Astrocyte (in vitro differentiated cells and primary cell): ENCODE results near the gene LASP1. TPM values are rescaled to one million over a fixed set of nuclear protein-coding genes. Genes with fewer than 3 reads are reported as not detected.

Experiments
- DNase-seq: peaks from one replicate; pipeline ENCODE4 v3.0.0-alpha.2; 2010; ENCODE audit warnings: low read depth
- FAIRE-seq: peaks from 2 replicates; lab custom pipeline; 2011; peaks lifted over from hg19 to GRCh38; lab: Jason Lieb, UNC
- H2AFZ ChIP-seq: 2 replicates; pipeline ENCODE4 v1.6.0; 2012; ENCODE audit warnings: low read depth, low read length, inconsistent platforms
- H3K27ac ChIP-seq: 2 replicates; pipeline ENCODE4 v1.5.1; 2011; ENCODE audit warnings: low read depth, low read length, inconsistent platforms
- H3K27me3 ChIP-seq: 2 replicates; pipeline ENCODE4 v1.6.0; 2011; ENCODE audit warnings: low read length, inconsistent platforms; ENCODE audit not compliant: insufficient read depth
- H3K36me3 ChIP-seq: 2 replicates; pipeline ENCODE4 v1.5.1; 2011; ENCODE audit warnings: low read length, inconsistent platforms; ENCODE audit not compliant: insufficient read depth
- H3K4me1 ChIP-seq: 2 replicates; pipeline ENCODE4 v1.5.1; 2011; ENCODE audit warnings: low read length, inconsistent platforms; ENCODE audit not compliant: insufficient read depth
- H3K4me2 ChIP-seq: 2 replicates; pipeline ENCODE4 v1.6.0; 2012; ENCODE audit warnings: low read length, inconsistent platforms
- H3K4me3 ChIP-seq: 2 replicates; pipeline ENCODE4 v1.5.1; 2011; ENCODE audit warnings: low read depth, mild to moderate bottlenecking, low read length, inconsistent platforms; ENCODE audit not compliant: insufficient read depth
- H3K79me2 ChIP-seq: 2 replicates; pipeline ENCODE4 v1.6.0; 2012; ENCODE audit warnings: mild to moderate bottlenecking, low read length, inconsistent platforms; ENCODE audit not compliant: insufficient read depth
- H3K9ac ChIP-seq: 2 replicates; pipeline ENCODE4 v1.6.0; 2012; ENCODE audit warnings: mild to moderate bottlenecking, low read length, inconsistent platforms
- H3K9me3 ChIP-seq: 2 replicates; pipeline ENCODE4 v1.5.1; 2012; ENCODE audit warnings: low read depth, mild to moderate bottlenecking, low read length, inconsistent platforms; ENCODE audit not compliant: insufficient read depth
- H4K20me1 ChIP-seq: 2 replicates; pipeline ENCODE4 v1.6.0; 2012; ENCODE audit warnings: low read length, inconsistent platforms; ENCODE audit not compliant: insufficient read depth
- H3K27ac Mint-ChIP-seq: one replicate; pipeline ENCODE4 v1.8.0; 2021; ENCODE audit warnings: mild to moderate bottlenecking, mixed read lengths; ENCODE audit not compliant: unreplicated experiment
- H3K27me3 Mint-ChIP-seq: one replicate; pipeline ENCODE4 v1.8.0; 2021; ENCODE audit warnings: low read depth, mixed read lengths; ENCODE audit not compliant: unreplicated experiment
- H3K36me3 Mint-ChIP-seq: one replicate; pipeline ENCODE4 v1.8.0; 2021; ENCODE audit warnings: low read depth, mixed read lengths; ENCODE audit not compliant: unreplicated experiment
- H3K4me1 Mint-ChIP-seq: one replicate; pipeline ENCODE4 v1.8.0; 2021; ENCODE audit warnings: low read depth, mixed read lengths; ENCODE audit not compliant: unreplicated experiment
- H3K4me3 Mint-ChIP-seq: one replicate; pipeline ENCODE4 v1.8.0; 2021; ENCODE audit warnings: mild to moderate bottlenecking, moderate library complexity, mixed read lengths; ENCODE audit not compliant: unreplicated experiment
- H3K9me3 Mint-ChIP-seq: one replicate; pipeline ENCODE4 v1.8.0; 2021; ENCODE audit warnings: mild to moderate bottlenecking, mixed read lengths; ENCODE audit not compliant: unreplicated experiment
- EZH2 ChIP-seq: IDR thresholded peaks from 2 replicates; pipeline ENCODE4 v1.6.1; 2012; ENCODE audit warnings: mild to moderate bottlenecking, low read length, inconsistent platforms; ENCODE audit not compliant: insufficient read depth
- total RNA-seq: library from RNA; stranded (reverse); gene quantifications from 2 replicates; pipeline ENCODE4 v1.2.1, GENCODE V29; 2021
- TF ChIP-seq, protein P1 (sequence below): IDR thresholded peaks from 2 replicates; pipeline ENCODE4 v1.5.1; 2011; ENCODE audit warnings: low read depth, mild to moderate bottlenecking, inconsistent platforms, low read length, moderate library complexity; ENCODE audit not compliant: insufficient read depth

LASP1 gene
- total RNA-seq, 1 donor from 2014 or later: 421 TPM

DNA sequence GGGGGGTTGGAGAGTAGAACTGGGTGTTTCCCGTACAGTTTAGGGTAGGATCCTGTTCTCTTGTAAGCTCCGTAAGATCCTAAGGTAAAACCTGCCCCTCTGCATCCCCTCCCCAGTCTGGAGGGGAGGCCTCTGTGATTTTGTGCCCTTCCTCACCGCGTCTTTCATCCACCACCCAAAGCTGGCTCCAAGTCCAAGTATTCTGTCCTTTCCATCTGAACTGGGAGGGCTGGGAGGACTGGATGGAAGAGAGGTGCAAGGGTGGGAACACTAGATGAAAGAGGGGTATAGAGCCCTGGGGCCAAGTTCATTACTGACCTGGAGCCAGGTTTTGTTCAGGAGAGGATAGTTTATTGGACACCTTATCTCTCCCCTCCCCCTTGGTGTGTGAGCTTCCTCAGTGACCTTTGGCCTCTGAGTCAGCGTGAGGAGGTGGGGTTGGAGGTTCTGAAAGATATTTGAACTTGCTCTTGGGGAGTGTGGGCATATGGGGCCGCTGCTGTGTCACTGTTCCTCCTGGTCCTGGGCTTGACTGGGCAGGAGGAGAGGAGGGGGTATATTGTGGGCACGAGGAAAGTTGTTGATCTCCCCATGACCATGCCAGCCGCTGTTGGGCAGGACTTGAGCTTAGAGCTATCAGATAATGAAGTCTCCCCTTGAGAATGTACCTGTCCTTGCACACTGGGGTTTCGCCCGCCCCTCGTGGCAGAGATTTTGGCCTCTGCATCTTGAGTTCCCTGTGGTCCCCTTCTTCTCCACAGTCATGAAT, 1.6 kb downstream of the LASP1 start:
- peaks cover 64% of the 10 kb centered on the region for H3K79me2 ChIP-seq
- peaks cover 59% of the 10 kb centered on the region for H3K4me1 ChIP-seq
- peak overlapping the region; percentile 88 for H3K4me3 ChIP-seq
- peak overlapping the region; percentile 95 for H3K9ac ChIP-seq
- peak overlapping the region; percentile 97 for H3K4me3 Mint-ChIP-seq
- H2AFZ ChIP-seq: no peak overlapping the region
- H3K27ac ChIP-seq: peak overlapping the region; percentile 62
- peaks cover 9% of the 10 kb centered on the region for H3K36me3 Mint-ChIP-seq
- no peaks in the 10 kb centered on the region for H3K9me3 ChIP-seq
- FAIRE-seq (peak; percentile 20), DNase-seq (peak; percentile 52)
- no peaks in the 10 kb centered on the region for H3K27me3 ChIP-seq
- TF ChIP-seq, protein P1, sequence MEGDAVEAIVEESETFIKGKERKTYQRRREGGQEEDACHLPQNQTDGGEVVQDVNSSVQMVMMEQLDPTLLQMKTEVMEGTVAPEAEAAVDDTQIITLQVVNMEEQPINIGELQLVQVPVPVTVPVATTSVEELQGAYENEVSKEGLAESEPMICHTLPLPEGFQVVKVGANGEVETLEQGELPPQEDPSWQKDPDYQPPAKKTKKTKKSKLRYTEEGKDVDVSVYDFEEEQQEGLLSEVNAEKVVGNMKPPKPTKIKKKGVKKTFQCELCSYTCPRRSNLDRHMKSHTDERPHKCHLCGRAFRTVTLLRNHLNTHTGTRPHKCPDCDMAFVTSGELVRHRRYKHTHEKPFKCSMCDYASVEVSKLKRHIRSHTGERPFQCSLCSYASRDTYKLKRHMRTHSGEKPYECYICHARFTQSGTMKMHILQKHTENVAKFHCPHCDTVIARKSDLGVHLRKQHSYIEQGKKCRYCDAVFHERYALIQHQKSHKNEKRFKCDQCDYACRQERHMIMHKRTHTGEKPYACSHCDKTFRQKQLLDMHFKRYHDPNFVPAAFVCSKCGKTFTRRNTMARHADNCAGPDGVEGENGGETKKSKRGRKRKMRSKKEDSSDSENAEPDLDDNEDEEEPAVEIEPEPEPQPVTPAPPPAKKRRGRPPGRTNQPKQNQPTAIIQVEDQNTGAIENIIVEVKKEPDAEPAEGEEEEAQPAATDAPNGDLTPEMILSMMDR: no peak
- peaks cover 56% of the 10 kb centered on the region for H4K20me1 ChIP-seq
- peak overlapping the region; percentile 90 for H3K27ac Mint-ChIP-seq
- H3K4me1 Mint-ChIP-seq: peaks cover 31% of the 10 kb centered on the region
- H3K36me3 ChIP-seq: peaks cover 4% of the 10 kb centered on the region
- no peaks in the 10 kb centered on the region for H3K9me3 Mint-ChIP-seq
- no peaks in the 10 kb centered on the region for H3K27me3 Mint-ChIP-seq
- H3K4me2 ChIP-seq: peak overlapping the region; percentile 87

DNA sequence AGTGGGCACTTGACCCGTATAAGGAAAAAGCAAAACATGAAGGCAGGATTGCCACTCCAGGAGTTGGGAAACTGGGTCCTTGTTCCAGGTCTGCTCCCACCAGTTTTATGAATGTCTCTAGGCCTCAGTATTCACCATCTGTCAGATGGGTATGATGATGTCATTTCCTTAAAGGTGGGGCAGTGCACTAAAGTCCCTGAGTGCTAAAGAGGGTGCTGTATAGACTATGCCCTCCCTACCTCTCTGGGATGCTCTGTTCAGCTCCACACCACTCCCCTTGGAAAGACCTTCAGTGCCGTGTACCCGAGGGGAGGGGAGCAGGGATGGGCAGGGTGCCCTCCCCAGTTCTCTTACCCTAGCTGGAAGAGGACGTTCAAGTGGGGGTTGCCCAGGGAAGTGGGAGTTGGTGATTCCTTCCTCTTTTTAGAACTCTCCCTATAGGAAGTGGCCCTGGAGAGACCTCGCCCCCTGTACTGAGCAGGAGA, 2.2 kb downstream of the LASP1 start:
- TF ChIP-seq, protein P1: no peak
- TF ChIP-seq EZH2: no peak
- Histone ChIP-seq H2AFZ (no peak overlapping the region), H3K36me3 (peaks cover 4% of the 10 kb centered on the region), H3K4me2 (peak overlapping the region; percentile 87), H3K27ac (peak overlapping the region; percentile 62), H3K4me1 (peaks cover 62% of the 10 kb centered on the region), H3K9me3 (no peaks in the 10 kb centered on the region), H3K9ac (peak overlapping the region; percentile 95), H3K4me3 (peak overlapping the region; percentile 88), H3K79me2 (peaks cover 70% of the 10 kb centered on the region), H4K20me1 (peaks cover 61% of the 10 kb centered on the region), H3K27me3 (no peaks in the 10 kb centered on the region)
- Mint-ChIP-seq H3K4me1 (peaks cover 33% of the 10 kb centered on the region), H3K9me3 (no peaks in the 10 kb centered on the region), H3K27me3 (no peaks in the 10 kb centered on the region), H3K27ac (peak overlapping the region; percentile 26), H3K4me3 (peak overlapping the region; percentile 97), H3K36me3 (peaks cover 9% of the 10 kb centered on the region)
- no peak for DNase-seq
- FAIRE-seq: no peak
